HCT116 (cell line): ENCODE measurements around the gene GPATCH8. TPM values are rescaled to one million over a fixed set of nuclear protein-coding genes. Genes with fewer than 3 reads are reported as not detected.

Source experiments
- ATAC-seq: fragments of 200-7000 bp; cut with Tn5 transposase; 2 replicates; pipeline ENCODE4 v1.9.1; 2020; ENCODE audit warnings: mild to moderate bottlenecking, moderate library complexity
- BruUV-seq: library from RNA; stranded (reverse); fragments of 400-500 nt; replicated peaks from 2 replicates; lab custom pipeline; 2021; lab: Mats Ljungman, UMichigan
- CTCF ChIA-PET: fragments of 300-600 bp; sonication (Branson Sonifier 250); formaldehyde crosslinking; loops from one replicate; lab custom pipeline; 2021; ENCODE audit warnings: antibody characterized with exemption; lab: Charles Lee
- POLR2A ChIA-PET: fragments of 300-600, 350-600 bp; sonication (Branson Sonifier 250); formaldehyde crosslinking; loops from one replicate; lab custom pipeline; 2021; ENCODE audit warnings: antibody characterized with exemption; lab: Charles Lee
- RAD21 ChIA-PET, 2 experiments: fragments of 300-600 bp; sonication (Branson Sonifier 250); formaldehyde crosslinking; loops; one replicate each; lab custom pipeline; 2023; ENCODE audit warnings: low total read pairs in 2 of 2; ENCODE audit not compliant: uncharacterized antibody in 2 of 2, unreplicated experiment in 2 of 2, low non-redundant PET in 1 of 2; lab: Charles Lee
- DNase-seq: peaks from one replicate; pipeline ENCODE4 v3.0.0-alpha.2; 2010; ENCODE audit warnings: low read depth, low spot score
- H2AFZ ChIP-seq: fragments of 200-600 bp; shearing (Covaris generic), sonication (generic); 2 replicates; pipeline ENCODE4 v1.6.1; 2017; ENCODE audit warnings: low read depth, mixed run types, mixed read lengths, antibody characterized with exemption, low read length; ENCODE audit not compliant: poor library complexity, severe bottlenecking
- H3K27ac ChIP-seq: 2 replicates; pipeline ENCODE4 v1.5.1; 2012; ENCODE audit warnings: low read depth, low read length
- H3K27me3 ChIP-seq: fragments of 200-600 bp; sonication (generic); 2 replicates; pipeline ENCODE4 v1.6.1; 2016; ENCODE audit warnings: mixed run types, low read length, mixed read lengths; ENCODE audit not compliant: insufficient read depth
- H3K36me3 ChIP-seq, 2 experiments: fragments of 200-500 bp in 1 of 2; fragments of 200-600 bp in 1 of 2; sonication (Bioruptor generic) in 1 of 2; sonication (generic) in 1 of 2; 2 replicates each; pipeline versions ENCODE4 v1.5.1 to v1.6.1; 2014 to 2016; ENCODE audit warnings: low read length in 2 of 2, inconsistent platforms in 1 of 2, mixed read lengths in 1 of 2, mixed run types in 1 of 2; ENCODE audit not compliant: insufficient read depth in 2 of 2, control insufficient read depth in 1 of 2
- H3K4me1 ChIP-seq, 2 experiments: fragments of 200-600 bp in 1 of 2; sonication (generic) in 1 of 2; 2 replicates each; pipeline versions ENCODE4 v1.5.1 to v1.6.1; 2012 to 2017; ENCODE audit warnings: low read length in 2 of 2, inconsistent platforms in 1 of 2, mild to moderate bottlenecking in 1 of 2, mixed read lengths in 1 of 2, mixed run types in 1 of 2, moderate library complexity in 1 of 2; ENCODE audit not compliant: insufficient read depth in 2 of 2, control insufficient read depth in 1 of 2
- H3K4me2 ChIP-seq: fragments of 200-600 bp; sonication (generic); 2 replicates; pipeline ENCODE4 v1.6.1; 2017; ENCODE audit warnings: mixed run types, low read length, mixed read lengths
- H3K4me3 ChIP-seq, 2 experiments: fragments of 200-600 bp in 1 of 2; sonication (generic) in 1 of 2; replicated peaks in 1 of 2; 2 replicates each; pipeline ENCODE4 v1.5.1; 2011 to 2016; ENCODE audit warnings: low read length in 2 of 2, control low read depth in 1 of 2, low read depth in 1 of 2, mild to moderate bottlenecking in 1 of 2, mixed read lengths in 1 of 2, mixed run types in 1 of 2
- H3K79me2 ChIP-seq: fragments of 200-600 bp; sonication (generic); 2 replicates; pipeline ENCODE4 v1.6.1; 2017; ENCODE audit warnings: mild to moderate bottlenecking, mixed run types, low read length, moderate library complexity, mixed read lengths; ENCODE audit not compliant: insufficient read depth
- H3K9ac ChIP-seq: fragments of 200-600 bp; sonication (generic); 2 replicates; pipeline ENCODE4 v1.6.1; 2016; ENCODE audit warnings: low read length, mixed read lengths
- H3K9me2 ChIP-seq: fragments of 200-600 bp; sonication (generic), shearing (Covaris generic); 2 replicates; pipeline ENCODE4 v1.6.1; 2017; ENCODE audit warnings: mixed run types, mild to moderate bottlenecking, moderate library complexity; ENCODE audit not compliant: insufficient read depth
- H3K9me3 ChIP-seq, 2 experiments: fragments of 200-500 bp in 1 of 2; fragments of 200-600 bp in 1 of 2; sonication (Bioruptor generic) in 1 of 2; sonication (generic) in 1 of 2; 2 replicates each; pipeline ENCODE4 v1.6.1; 2014 to 2017; ENCODE audit warnings: low read length in 2 of 2, mixed read lengths in 2 of 2, inconsistent platforms in 1 of 2, low read depth in 1 of 2, mild to moderate bottlenecking in 1 of 2, mixed run types in 1 of 2, moderate library complexity in 1 of 2; ENCODE audit not compliant: control insufficient read depth in 1 of 2, insufficient read depth in 1 of 2
- H4K20me1 ChIP-seq: fragments of 200-600 bp; sonication (generic), shearing (Covaris generic); 2 replicates; pipeline ENCODE4 v1.6.1; 2017; ENCODE audit warnings: mixed run types, mild to moderate bottlenecking, moderate library complexity; ENCODE audit not compliant: insufficient read depth
- CBX3 ChIP-seq: IDR thresholded peaks from 2 replicates; pipeline ENCODE4 v1.6.1; 2012; ENCODE audit warnings: low read depth
- ELF1 ChIP-seq: IDR thresholded peaks from 2 replicates; pipeline ENCODE4 v1.6.1; 2012; ENCODE audit warnings: low read depth, borderline replicate concordance
- FOSL1 ChIP-seq: IDR thresholded peaks from 2 replicates; pipeline ENCODE4 v1.6.1; 2012; ENCODE audit warnings: low read depth
- JUND ChIP-seq: IDR thresholded peaks from 2 replicates; pipeline ENCODE4 v1.6.1; 2012
- POLR2AphosphoS5 ChIP-seq: IDR thresholded peaks from 2 replicates; pipeline ENCODE4 v1.6.1; 2011; ENCODE audit warnings: mild to moderate bottlenecking, low read depth, low read length, moderate library complexity
- SIN3A ChIP-seq: IDR thresholded peaks from 2 replicates; pipeline ENCODE4 v1.6.1; 2012; ENCODE audit warnings: low read depth
- SP1 ChIP-seq: IDR thresholded peaks from 2 replicates; pipeline ENCODE4 v1.6.1; 2012; ENCODE audit warnings: low read depth
- SRF ChIP-seq: IDR thresholded peaks from 2 replicates; pipeline ENCODE4 v1.6.1; 2012; ENCODE audit warnings: low read depth
- YY1 ChIP-seq: IDR thresholded peaks from 2 replicates; pipeline ENCODE4 v1.6.1; 2011; ENCODE audit warnings: low read length, low read depth, moderate library complexity, mild to moderate bottlenecking; ENCODE audit not compliant: insufficient replicate concordance; ENCODE audit errors: extremely low read depth
- intact Hi-C: fragments of 100-400 bp; cut with micrococcal nuclease; formaldehyde crosslinking; loops from 2 replicates; pipeline ENCODE4 v1.10.0; 2022
- total RNA-seq: library from RNA; stranded (reverse); gene quantifications from one replicate; pipeline ENCODE4 v1.2.1, GENCODE V29; 2021; ENCODE audit not compliant: unreplicated experiment
- TF ChIP-seq, protein P1 (sequence below): IDR thresholded peaks from 2 replicates; pipeline ENCODE4 v1.6.1; 2012
- TF ChIP-seq, protein P2 (sequence below): IDR thresholded peaks from 2 replicates; pipeline ENCODE4 v1.6.1; 2012
- TF ChIP-seq, protein P3 (sequence below): IDR thresholded peaks from 2 replicates; pipeline ENCODE4 v1.6.1; 2012; ENCODE audit warnings: low read depth

The GPATCH8 gene
- total RNA-seq, 1 experiment from 2014 or later, result 28.7 TPM

DNA sequence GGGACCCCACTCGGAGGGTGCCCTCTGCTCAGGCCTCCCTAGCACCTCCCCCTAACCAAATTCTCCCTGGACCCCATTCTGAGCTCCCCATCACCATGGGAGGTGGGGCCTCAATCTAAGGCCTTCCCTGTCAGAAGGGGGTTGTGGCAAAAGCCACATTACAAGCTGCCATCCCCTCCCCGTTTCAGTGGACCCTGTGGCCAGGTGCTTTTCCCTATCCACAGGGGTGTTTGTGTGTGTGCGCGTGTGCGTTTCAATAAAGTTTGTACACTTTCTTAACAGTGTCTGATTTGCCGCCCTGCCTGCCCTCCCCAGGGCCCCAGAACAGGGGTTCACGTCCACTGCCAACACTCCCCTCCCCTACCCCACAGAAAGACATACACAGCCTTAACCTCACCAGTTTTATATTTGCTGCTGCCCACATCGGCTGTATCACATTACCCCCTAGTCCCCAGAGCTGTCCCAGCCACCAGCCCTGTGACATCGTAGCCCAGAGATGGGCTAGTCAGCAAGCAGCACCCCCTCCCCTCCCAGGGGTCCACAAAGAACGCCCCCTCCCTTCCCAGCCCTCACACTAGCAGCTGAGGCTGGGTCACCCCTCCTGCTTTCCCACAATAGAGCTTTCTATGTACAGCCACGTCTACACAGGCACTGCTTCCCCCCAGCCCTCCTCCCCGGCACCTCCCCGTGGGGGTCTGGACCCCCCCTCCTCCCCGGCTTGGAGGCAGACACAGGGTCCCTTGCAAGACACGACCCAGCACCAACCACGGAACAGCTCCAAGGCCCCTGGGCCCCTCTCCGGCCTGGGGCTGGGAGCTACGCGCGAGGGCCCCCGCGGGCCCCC lies 150.2 kb downstream of the GPATCH8 start:
- H3K4me2 ChIP-seq, result no peak overlapping the region
- H4K20me1 ChIP-seq, result no peaks in the 10 kb centered on the region
- H3K79me2 ChIP-seq, result no peaks in the 10 kb centered on the region
- ChIA-PET POLR2A (no interaction called here), CTCF (no interaction called here), RAD21 (no interaction called here)
- H3K27ac ChIP-seq, result no peak overlapping the region
- peaks cover 0 to 4% of the 10 kb centered on the region in 2 experiments; a peak in 1 of 4 replicates for H3K36me3 ChIP-seq
- peak; percentile 9; the same call in 1 of the 2 replicates for TF ChIP-seq POLR2AphosphoS5
- TF ChIP-seq SP1, result no peak
- TF ChIP-seq, protein P1, sequence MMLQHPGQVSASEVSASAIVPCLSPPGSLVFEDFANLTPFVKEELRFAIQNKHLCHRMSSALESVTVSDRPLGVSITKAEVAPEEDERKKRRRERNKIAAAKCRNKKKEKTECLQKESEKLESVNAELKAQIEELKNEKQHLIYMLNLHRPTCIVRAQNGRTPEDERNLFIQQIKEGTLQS, result no peak
- ATAC-seq (no peak), DNase-seq (no peak)
- no peaks in the 10 kb centered on the region for H3K9me3 ChIP-seq
- no TSS peak for BruUV-seq
- H3K27me3 ChIP-seq, result no peaks in the 10 kb centered on the region
- intact Hi-C loops, result no loop called here
- H3K4me1 ChIP-seq, result no peaks in the 10 kb centered on the region
- no peak overlapping the region for H2AFZ ChIP-seq
- no peak overlapping the region for H3K4me3 ChIP-seq
- no peaks in the 10 kb centered on the region for H3K9me2 ChIP-seq
- H3K9ac ChIP-seq, result no peak overlapping the region

DNA sequence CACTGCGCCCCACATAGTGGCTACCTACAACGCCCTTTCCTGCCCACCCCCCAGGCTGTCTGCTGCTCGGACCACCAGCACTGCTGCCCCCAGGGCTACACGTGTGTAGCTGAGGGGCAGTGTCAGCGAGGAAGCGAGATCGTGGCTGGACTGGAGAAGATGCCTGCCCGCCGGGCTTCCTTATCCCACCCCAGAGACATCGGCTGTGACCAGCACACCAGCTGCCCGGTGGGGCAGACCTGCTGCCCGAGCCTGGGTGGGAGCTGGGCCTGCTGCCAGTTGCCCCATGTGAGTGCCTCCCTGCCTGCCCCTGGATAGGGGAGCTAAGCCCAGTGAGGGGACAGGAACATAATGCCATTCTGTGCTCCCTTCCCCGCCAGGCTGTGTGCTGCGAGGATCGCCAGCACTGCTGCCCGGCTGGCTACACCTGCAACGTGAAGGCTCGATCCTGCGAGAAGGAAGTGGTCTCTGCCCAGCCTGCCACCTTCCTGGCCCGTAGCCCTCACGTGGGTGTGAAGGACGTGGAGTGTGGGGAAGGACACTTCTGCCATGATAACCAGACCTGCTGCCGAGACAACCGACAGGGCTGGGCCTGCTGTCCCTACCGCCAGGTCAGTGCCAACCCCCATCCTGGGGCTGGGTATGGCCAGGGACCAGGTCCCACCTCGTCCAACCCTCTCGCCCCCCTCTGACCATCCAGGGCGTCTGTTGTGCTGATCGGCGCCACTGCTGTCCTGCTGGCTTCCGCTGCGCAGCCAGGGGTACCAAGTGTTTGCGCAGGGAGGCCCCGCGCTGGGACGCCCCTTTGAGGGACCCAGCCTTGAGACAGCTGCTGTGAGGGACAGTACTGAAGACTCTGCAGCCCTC lies 151.0 kb downstream of the GPATCH8 start:
- Histone ChIP-seq H3K27me3 (no peaks in the 10 kb centered on the region), H3K9ac (no peak overlapping the region), H3K4me1 (no peaks in the 10 kb centered on the region), H3K9me2 (no peaks in the 10 kb centered on the region), H3K79me2 (no peaks in the 10 kb centered on the region), H3K4me2 (no peak overlapping the region), H3K9me3 (no peaks in the 10 kb centered on the region), H3K36me3 (peaks cover 0 to 4% of the 10 kb centered on the region in 2 experiments; a peak in 1 of 4 replicates), H2AFZ (no peak overlapping the region), H4K20me1 (no peaks in the 10 kb centered on the region), H3K27ac (no peak overlapping the region), H3K4me3 (no peak overlapping the region)
- RAD21 ChIA-PET, result no interaction called here
- DNase-seq, result no peak
- intact Hi-C loops, result no loop called here
- TSS peak; percentile 57 for BruUV-seq
- POLR2A ChIA-PET, result no interaction called here
- CTCF ChIA-PET, result interaction anchor here (1.1 to 1.9 kb wide), 2 partner anchors 8 to 21 kb away, joined by 3 to 9 read pairs; no protein-coding TSS in a partner anchor
- ATAC-seq, result no peak
- TF ChIP-seq JUND (no peak), POLR2AphosphoS5 (no peak), ELF1 (no peak), YY1 (no peak), SIN3A (no peak), CBX3 (no peak), SRF (no peak), FOSL1 (no peak)
- TF ChIP-seq, protein P2, sequence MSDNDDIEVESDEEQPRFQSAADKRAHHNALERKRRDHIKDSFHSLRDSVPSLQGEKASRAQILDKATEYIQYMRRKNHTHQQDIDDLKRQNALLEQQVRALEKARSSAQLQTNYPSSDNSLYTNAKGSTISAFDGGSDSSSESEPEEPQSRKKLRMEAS, result no peak
- TF ChIP-seq, protein P3, sequence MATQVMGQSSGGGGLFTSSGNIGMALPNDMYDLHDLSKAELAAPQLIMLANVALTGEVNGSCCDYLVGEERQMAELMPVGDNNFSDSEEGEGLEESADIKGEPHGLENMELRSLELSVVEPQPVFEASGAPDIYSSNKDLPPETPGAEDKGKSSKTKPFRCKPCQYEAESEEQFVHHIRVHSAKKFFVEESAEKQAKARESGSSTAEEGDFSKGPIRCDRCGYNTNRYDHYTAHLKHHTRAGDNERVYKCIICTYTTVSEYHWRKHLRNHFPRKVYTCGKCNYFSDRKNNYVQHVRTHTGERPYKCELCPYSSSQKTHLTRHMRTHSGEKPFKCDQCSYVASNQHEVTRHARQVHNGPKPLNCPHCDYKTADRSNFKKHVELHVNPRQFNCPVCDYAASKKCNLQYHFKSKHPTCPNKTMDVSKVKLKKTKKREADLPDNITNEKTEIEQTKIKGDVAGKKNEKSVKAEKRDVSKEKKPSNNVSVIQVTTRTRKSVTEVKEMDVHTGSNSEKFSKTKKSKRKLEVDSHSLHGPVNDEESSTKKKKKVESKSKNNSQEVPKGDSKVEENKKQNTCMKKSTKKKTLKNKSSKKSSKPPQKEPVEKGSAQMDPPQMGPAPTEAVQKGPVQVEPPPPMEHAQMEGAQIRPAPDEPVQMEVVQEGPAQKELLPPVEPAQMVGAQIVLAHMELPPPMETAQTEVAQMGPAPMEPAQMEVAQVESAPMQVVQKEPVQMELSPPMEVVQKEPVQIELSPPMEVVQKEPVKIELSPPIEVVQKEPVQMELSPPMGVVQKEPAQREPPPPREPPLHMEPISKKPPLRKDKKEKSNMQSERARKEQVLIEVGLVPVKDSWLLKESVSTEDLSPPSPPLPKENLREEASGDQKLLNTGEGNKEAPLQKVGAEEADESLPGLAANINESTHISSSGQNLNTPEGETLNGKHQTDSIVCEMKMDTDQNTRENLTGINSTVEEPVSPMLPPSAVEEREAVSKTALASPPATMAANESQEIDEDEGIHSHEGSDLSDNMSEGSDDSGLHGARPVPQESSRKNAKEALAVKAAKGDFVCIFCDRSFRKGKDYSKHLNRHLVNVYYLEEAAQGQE, result no peak
